OCI-M1 (cell line): ENCODE results near the gene CTNNA1.
"Not testable (repeated sequence)": the region's sequence is repeated elsewhere in the genome, so short reads cannot be mapped to it uniquely, and the experiment has no call there.

ENCODE experiments used
- DNase-seq: peaks from one replicate; lab custom pipeline; 2025; lab: John Stamatoyannopoulos, UW

CTNNA1 gene

DNA sequence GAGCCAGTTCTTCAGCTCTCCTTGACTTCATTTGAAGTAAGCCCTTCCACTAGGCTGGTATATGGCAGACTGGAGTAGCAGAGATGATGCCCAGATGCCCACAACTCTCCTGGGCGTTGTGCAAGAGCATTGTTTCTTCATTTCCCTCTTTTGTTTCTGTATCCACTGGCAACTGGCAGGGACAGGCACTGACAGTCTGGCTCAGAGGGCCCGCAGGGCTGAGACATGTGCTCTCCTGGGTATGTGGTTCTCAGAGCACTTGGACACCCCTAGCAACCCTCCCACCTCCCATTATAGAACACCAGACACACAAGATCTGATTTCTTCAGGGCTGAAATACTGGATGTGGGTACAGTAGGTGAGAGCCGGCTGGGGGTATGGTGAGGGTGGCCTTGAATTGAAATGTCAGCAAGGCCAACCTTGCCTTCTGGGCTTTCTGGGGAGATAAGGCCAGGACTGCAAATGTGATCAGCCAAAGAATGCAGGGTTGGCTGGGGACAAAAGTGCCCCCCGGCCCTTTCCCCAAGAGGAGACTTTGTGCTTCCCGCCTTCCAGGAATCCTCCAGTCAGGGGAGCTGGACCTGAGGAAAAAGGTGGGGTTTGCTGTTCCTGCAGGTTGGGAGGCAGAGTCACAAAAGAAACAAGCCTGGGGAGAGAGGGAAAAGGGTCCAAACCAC is 28.6 kb upstream of the CTNNA1 start:
- no peak for DNase-seq

DNA sequence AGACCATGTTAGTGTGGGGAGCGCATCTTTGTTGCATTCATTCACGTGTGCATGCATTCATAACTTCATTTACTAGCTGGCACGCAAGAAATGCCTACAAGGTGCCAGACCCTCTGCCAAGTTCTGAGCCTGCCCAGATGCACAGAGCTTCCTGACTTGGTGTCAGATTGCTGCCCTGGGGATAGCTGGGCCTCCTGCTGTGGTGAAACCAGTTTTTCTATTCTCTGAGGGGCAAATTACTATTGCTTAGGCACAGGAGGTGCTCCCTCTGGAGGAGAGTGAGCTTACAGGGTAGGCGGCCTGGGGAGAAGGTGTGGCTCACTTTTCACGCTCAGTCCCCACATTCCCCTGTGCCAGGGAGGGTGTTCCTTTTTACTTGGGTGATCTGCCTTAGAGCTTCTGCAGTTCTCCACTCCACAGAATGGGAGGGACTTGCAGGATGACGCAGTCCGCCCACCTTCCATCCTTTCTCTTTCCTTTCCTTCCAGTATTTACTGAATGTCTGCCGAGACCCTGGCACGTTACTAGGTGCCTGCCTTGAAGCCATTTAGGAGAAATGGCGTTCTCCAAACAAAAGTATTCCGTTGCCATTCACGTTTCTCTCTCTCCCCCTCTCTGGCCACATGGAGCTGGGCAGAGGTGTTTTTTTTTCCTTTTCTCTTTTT is 27.9 kb upstream of the CTNNA1 start:
- DNase-seq = peak; percentile 27

DNA sequence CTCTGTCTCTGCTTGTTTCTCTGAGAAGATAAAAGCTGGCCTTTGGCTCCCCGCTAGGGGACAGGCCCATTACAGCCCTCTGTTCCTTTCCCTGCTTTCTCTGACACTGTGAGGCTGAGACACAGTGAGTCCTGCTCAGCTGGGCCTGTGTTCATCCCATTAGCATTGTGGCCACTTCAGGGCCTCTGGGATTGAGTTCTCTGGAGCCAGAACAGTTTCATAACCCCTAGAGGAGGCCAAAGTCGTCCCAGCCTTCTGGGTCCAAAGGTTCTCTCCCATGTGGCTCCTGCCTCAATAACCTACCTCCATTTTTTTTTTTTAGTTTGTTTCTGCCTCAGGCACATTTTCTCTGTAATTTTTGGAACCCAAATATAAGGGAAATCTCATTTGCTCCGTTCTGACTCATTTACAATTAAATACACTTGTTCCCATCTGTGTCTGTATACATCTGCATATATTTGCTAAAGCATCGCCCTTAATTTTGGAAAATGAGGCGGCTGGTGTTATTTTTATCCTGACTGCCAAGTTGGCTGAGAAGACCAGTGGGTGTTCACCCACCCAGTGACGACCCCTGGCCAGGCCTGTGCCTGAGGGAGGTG is 27.3 kb upstream of the CTNNA1 start:
- no peak for DNase-seq

DNA sequence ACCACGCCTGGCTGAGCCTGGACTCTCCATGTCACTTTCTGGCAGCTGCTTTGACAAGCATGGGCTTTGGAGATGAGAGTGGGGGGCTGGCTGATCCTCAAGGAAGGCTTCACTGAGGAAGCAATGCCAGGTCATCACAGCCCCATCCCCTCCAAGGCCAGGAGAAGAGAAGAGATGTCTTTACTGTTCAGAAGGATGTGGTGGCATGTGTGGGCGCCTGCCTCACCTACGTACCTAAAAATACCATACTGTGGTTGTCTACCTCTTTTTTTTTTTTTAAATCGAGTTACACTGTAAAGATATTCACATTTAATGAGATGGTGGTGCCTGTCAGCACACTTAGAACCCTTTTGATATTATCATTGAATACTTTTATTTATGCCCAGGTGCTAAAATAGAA is 26.4 kb upstream of the CTNNA1 start:
- no peak for DNase-seq

DNA sequence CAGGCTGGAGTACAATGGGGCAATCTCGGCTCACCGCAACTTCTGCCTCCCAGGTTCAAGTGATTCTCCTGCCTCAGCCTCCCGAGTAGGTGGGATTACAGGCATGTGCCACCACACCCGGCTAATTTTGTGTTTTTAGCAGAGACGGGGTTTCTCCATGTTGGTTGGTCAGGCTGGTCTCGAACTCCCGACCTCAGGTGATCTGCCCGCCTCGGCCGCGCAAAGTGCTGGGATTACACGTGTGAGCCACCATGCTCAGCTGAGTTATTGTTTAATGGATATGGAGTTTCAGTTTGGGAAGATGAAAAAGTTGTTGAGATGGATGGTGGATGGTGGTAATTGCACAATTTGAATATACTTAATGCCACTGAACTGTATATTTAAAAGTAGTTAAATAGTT is 22.7 kb upstream of the CTNNA1 start:
- DNase-seq = not testable (repeated sequence)

DNA sequence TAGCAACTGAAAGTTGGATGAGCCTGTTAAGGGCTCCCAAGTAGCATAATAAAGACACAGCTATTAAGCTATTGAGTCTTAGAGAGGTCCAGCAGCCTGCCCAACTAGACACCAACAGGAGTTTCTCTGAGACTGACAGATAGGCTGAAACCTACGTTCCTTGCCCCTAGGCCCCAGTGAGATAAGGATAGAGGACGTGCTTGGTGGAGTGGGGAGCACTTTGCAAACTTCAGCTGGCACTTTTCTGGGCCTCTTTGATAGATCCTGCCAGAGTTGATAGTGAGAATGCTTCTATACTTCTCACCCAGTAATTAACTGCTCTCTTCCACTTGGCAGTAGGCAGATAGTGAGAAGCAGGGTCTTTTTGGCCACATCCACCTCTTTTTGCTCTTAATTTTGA is 20.8 kb upstream of the CTNNA1 start:
- no peak for DNase-seq

DNA sequence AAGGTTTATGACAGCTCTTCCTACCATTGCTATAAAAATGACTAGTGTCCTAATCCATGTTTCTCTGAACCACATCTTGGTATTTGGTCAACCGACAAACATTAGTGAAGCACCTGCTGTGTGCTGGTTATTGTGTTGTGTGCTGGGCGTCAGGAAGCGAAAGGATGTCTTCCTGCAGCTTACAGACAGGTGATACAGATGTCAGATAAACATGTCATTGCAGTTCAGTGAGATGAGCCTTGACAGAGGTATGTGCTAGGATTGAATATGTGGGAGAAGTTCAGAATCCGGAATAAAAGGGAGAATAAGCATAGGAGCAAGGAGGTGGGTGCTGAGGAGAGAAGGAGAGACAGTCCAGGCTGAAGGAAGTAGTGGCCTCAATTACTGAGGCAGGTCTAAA is 20.3 kb upstream of the CTNNA1 start:
- DNase-seq = no peak

DNA sequence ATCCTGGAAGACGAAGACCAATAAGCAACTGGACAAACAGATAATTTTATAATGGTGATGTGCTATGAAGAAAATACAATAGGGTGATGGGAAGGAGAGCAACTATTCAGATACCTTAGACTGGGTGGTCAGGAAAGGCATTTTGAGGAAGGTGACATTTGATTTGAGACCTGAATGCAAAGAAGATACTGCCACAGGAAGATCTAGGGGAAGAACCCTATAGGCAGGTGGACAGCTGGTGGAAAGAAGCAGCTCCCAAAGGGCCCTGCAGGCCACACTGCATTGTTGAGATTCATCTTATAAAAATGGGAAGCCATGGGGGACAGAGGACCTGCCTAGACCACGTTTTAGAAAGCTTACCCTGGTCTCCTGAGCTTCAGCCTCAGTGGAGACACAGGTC is 19.7 kb upstream of the CTNNA1 start:
- no peak for DNase-seq

DNA sequence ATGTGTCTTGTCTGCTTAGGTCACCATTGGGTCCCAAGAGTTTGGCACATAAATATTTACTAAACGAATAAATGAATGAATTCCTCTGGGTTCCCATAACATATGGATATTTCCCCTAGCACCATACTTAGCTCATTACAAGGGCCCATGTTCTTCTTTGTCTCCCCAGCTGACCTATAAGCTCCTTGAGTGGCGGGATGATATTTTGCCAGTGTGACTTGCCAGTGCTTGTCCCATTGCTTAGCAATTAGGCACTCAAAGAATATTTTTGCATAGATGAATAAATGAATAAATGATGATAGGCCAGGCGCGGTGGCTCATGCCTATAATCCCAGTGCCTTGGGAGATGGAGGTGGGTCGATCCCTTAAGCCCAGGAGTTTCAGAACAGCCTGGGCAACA is 16.9 kb upstream of the CTNNA1 start:
- DNase-seq = no peak

DNA sequence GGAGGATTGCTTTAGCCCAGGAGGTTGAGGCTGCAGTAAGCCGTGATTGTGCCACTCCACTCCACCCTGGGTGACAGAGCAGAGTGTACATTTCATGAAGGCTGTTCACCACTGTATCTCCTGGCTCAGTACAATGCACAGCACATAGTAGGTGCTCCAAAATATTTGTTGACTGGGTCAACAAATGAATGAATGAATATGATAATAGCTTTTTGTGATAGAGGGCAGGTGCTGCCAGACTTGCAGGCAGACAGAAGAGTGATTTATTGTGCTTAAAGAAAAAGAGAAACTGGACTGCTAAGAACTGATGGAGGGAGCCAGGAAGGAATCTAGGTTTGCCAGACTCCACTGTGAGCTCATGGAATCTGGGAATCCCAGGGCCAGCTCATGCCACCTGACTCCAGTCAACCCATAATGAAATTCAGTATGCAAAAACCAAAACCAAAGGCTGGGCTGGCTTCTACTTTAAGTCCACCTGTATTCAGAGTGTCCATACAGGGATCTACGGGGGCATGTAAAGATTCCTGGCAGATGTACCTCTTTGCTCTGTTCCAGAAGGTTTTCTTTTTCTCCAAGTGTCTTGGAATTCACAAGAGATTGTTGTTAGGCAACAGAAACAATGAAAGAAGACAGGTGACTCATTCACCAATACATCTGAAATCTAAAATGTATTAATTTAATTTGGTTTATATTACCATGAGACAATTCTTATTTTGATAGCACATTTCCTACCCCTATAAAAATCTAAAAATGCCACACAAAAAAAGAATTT is 15.5 kb upstream of the CTNNA1 start:
- DNase-seq = no peak

DNA sequence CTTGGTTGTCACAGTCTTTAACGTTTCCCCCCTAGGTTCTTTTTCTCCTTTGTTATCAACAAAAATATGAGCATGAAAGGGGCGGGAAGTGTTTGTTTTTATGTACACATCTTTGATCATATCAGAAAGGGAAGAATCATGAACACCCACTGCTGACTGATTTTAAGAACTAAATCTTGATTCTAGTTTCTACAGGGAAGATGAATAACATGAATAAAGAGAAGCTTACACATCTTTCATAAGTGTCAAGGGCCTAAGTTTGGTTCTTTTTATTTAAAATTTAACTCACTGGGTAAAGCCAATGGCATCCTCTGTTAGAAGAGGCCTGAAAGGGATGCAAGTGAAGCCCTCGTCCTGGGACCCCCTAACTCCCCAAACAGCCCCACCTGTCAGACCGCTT is 14.8 kb upstream of the CTNNA1 start:
- DNase-seq = no peak

DNA sequence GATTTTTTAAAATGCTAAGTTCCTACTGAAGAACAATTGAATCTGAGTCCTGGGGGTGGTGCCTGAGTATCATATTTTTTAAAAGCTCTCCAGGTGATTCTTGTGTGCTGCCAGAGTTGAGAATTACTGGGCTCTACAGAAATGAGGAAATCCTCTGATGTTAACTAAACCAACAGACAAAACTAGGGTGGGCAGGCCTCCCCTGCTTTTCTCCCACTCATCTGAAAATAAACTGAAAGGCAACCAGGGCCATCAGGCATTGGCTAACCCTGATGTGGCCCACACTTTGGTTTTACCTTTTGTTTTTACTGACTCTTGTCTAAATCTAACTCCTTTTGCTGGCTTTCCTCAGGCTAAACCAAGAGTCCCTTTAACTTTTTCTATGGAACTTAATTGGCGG is 13.3 kb upstream of the CTNNA1 start:
- DNase-seq = no peak

DNA sequence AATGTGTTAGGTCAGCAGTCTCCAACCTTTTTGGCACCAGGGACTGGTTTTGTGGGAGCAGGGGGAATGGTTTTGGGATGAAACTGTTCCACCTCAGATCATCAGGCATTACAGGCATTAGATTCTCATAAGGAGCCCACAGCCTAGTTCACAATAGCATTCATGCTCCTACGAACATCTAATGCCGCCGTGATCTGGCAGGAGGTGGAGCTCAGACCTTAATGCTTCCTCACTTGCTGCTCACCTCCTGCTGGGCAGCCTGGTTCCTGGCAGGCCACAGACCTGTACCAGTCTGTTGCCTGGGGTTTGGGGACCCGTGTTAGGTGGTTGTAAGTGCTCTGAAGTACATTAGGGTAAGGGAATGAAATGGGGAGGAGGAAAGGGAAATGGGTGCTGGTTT is 9.7 kb upstream of the CTNNA1 start:
- no peak for DNase-seq

DNA sequence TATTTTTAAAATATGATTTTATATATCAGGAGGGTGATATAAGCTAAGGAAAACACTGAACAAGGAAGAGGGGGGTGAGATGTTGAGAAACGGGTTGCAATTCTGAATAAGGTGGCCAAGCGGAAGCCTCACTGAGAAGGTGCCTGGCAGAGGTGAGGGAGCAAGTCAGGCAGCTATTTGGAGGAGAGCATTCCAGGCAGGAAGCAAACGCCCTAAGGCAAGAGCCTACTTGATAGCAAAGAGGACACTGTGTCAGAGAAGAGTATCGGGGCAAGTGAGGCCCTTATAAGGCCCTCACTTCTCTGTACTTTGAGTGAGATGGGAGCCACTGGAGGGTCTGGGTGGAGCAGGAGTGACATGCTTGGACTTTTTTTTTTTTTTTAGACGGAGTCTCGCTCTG is 8.0 kb upstream of the CTNNA1 start:
- DNase-seq = no peak

DNA sequence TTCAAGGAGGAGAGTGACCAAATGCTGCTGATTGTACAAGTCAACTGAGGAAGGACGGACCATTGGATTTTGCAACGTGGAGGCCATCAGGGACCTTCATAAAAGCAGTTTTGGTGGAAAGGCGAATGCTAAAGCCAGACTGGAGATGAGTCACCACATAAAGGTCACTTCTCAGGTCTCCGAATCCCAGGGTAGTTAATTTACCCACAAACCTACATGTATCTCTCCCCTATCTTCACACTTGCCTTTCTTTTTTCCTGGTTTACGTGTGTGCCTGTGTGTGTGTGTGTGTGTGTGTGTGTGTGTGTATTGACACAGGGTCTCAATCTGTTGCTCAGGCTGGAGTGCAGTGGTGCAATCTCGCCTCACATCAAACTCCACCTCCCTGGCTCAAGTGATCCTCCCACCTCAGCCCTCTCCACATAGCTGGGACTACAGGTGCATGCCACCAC is 4.6 kb upstream of the CTNNA1 start:
- DNase-seq = no peak

DNA sequence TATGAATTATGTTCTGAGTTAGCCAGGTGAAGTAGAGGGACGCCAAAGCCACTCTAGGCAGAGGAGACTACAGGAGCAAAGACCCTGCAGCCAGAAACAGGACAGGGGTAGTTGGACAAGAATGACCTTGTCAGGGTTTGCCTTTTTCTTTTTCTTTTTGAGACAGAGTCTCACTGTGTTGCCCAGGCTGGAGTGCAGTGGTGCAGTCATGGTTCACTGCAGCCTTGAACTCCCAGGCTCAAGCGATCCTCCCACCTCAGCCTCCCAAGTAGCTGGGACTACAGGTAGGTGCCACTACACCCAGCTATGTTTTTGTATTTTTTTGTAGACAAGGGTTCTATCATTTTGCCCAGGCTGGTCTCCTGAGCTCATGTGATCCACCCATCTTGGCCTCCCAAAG is 1.9 kb upstream of the CTNNA1 start:
- DNase-seq = not testable (repeated sequence)

DNA sequence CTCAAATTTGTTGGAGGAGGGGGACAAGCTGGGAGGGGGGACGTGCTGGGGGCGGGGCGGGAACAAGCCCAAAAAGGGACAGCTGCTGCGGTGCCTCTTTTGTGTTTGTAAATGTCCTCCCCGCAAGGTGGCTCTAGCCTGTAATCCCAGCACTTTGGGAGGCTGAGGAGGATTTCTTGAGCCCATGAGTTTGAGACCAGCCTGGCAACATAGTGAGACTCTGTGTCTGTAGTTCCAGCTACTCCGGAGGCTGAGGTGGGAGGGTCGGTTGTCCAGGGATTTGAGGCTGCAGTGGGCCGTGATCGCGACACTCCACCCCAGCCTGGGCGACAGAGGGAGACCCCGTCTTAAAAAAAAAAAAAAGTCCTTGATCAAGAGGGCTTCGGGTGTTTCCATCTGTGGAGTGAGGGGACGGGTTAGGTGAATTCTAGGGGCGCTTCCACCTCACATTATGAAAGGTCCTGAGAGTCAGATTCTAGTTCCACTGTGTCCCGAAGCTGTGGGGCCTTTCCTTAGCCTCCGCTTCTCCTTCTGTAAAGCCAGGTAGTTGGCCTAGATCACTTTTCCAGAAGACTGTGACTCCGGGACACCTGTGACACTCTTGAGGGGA is 779 bp upstream of the CTNNA1 start:
- peak; percentile 87 for DNase-seq

DNA sequence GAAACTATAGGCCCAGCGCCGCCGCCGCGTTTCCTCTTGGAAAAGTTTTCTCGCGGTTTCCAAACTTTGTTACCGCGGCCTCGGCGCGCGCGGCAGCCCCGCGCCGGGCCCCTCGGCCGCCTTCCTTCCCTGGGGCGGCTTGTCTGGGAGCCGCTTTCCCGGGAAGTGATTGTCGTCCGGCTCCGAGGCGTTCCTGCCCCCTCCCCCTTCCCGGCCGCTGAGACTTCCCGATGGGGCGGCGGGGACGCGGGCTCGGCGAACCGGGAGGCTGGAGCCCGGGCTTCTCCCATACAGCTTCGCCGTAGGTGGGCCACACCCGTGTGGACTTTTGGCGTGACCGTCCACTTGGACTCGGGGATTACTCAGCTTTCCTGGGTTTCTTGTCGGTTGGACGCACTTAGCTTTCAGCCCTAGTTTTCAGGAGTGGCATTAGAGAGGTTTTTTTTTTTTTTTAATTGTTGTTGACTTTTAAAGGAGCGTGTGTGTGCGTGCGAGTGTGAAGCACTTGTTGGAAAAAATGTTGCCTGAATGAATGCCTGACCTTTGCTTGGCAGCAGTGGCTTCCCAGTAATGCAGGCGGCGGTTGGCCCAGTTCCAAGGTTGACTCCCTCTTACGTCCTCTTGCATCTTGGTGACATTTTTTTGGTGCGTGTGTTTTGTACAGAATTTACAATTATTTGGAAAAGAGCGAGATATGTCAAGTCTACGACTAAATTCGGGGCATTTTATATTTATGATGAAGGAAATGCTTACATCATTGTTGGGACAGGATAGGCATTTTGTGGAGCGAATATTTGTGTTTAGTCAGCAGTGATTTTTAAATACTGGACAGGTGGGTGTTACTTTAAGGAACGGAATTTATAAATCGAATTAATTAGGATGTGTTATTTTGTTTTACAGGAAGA is 821 bp downstream of the CTNNA1 start:
- DNase-seq = peak; percentile 89

DNA sequence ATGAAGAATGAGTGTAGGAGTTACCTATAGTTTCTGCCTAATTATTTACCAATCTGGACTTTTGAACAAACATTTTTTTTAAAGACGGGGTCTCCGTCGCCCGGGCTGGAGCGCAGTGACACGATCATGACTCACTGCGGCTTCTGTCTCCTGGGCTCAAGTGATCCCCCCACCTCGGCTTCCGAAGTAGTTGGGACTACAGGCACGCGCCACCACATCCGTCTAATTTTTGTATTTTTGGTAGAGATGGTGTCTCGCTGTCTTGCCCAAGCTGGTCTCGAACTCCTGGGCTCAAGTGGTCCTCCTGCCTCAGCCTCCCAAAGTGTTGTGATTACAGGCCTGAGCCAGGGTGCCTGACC is 1.5 kb downstream of the CTNNA1 start:
- no peak for DNase-seq

DNA sequence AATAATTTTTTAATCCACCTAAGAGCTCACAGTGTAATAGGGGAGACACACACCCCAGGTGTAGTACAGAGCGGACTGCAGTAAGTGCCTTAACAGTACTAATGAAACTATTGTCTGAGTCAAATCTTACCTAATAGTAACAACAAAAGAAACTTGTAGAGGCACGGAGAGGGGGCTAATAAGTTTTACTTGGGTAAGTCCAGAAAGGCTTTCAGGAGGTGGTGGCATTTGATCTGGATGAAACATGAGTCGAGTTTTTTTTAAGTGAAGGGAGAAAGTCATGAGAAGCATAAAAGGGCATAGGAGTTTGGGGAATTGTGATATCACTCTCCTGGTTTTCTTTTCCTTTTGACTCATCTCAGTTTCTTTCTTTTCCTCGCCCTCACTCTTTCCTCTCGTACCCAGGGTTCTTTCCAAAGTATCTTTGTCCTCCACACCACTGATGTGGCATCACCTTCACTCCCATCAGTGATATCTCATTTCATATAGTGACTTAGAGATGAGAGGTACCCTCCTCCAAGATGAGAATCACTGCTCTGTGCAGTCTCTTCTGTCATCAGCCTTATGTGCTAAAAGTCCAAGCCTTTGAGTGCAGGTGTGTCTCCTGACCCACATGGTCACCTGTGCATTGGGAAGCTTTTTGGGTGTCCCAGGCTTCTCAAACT is 2.0 kb downstream of the CTNNA1 start:
- DNase-seq = no peak
